NCI-H146 treated with DMSO at 0.1 percent for 48 hours (cell line): ENCODE results near the gene RAB1B.
A peak's percentile ranks its signal among the peaks of the same experiment; 100 is the strongest.

Experiments
- DNase-seq: peaks from one replicate; lab custom pipeline; 2025; ENCODE audit not compliant: unreplicated experiment; lab: John Stamatoyannopoulos, UW

RAB1B gene

DNA sequence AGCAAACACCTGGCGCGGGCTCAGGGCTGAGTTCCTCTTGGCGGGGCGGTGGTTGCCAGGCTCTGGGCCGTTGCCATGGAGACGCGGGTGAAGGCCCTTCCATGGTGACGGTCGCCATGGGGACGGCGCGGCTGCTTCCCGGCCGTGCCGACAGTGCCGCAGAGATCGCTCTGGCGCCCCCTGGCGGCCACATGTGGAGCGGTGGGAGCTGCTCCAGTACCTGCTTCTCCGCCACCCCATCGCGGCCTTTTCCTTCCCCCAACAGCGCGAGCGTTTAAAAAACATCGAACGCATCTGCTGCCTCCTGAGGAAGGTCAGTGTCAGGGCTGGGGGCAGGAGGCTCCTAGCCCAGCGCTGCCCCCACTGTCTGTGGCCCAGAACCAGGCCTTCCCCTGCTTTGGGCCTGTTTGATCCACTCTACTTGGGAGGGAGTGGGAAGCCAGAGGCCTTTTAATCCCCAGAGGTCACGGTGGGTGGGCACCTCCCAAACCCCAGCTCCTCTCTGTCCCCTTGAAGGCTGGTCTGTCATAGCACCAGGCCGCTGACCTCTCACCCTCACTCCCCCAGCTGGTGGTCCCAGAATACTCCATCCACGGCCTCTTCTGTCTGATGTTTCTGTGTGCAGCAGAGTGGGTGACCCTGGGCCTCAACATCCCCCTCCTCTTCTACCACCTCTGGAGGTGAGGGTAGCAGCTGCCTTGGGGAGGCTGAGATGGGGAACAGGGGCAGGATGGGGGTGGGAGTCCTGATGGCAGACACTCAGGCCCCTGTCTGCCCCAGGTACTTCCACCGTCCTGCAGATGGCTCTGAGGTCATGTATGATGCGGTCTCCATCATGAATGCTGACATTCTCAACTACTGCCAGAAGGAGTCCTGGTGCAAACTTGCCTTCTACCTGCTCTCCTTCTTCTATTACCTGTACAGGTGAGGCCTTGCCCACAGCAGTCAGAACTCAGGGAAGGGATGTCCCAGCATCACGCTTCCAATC, 14.3 kb downstream of the RAB1B start:
- peak; percentile 91 for DNase-seq

DNA sequence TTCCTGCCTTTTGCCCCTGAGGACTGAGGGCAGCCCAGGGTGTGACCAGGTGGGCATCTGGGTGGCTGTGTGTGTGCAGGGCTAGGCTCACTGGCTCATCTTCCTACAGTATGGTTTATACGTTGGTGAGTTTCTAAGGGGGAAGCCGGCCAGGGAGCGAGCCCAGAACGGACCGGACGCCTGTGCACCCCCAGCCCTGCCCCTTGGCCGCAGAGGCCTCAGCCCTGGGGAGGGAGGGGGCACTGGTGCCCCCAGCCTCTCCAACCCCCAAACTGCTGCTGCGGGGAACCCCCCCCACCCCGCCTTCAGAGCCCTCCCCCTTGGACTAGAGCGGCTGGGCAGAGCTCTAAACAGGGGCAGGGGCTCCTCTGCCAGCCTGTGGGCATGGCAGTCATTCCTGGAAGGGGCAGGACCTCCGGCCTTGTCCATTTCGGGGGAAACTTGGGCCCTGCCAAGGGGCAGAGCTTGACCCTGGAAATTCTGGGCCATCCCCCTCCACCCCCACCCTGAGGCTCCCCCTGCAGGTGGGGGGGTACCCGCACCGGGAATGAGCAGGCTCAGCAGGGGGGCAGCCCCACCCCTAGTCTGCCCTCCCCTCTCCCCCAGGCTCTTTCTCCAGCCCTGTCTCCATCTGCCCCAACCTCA, 15.1 kb downstream of the RAB1B start:
- no peak for DNase-seq

DNA sequence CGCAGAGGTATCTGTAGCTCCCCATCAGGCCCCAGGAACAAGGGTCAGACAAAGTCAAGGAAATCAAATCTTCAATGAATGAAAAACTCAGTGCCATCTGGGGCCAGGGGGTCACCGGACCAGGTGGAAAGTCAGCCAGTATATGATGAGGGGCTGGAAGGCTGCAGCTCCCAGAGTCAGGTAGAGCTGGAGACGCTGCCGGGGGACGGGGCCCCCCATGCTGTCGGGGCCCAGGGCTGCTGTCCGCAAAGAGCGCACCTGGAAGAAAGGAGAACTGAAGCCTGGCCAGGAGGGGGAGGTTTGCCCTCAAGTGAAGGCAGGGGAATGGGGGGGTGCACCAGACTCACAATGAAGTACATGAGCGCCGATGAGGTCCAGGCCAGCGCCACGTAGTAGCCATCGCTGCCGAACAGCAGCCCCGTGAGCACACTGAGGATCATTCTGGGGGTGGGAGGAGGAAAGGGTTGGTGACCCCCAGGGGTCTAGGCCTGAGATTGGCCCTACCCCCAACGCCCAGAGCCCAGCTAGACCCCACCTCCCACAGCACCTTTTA, 16.2 kb downstream of the RAB1B start:
- no peak for DNase-seq

DNA sequence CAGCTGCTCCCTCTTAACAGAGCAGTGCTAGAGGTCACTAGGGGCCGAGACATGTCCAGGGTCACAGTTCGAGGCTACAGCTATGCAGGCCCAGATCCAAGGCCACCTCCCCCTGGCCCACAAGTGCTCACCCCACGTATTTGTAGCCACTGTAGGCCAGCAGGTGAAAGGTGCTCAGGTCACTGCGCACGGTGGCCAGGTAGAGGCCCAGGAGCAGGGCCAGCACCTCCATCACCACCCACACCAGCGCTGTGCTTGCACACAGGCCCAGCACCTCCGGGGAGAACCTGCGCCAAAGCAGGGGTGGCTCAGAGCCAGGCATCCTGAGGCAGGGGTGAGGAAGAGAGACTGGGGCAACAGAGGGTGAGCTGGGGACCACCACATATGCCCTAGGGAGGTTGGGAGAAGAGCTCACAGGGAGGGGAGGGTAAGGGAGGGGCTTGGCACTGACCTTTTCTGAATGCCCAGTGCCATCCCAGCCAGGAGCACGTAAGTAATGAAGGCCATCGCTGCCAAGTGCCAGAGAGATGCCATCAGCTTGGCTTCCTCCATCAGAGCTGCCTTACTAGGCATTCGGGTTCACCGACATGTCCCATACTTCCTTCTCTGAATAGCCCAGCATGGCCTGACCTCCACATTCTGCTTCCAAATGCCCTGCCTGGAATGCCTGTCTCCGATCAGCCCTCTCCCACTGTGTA, 17.0 kb downstream of the RAB1B start:
- DNase-seq: no peak

DNA sequence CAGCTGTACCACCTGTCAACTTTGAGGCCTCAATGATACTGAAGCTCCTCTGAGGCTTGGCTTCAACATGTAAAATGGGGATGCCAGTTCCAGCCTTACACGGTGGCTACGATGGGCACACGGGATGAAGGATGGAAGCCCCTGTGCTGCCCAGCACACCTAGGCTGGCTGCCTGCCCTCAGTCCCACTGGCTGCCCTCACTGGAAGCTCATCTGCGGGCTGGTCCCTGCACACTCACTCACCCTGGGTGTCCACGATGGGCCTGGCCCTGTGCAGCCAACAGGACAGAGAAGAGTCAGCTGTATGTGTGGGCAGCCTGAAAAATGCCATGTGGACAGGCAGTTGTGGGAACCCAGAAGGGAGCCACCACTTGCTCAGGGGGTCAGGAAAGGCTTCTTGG, 18.3 kb downstream of the RAB1B start:
- DNase-seq: no peak

DNA sequence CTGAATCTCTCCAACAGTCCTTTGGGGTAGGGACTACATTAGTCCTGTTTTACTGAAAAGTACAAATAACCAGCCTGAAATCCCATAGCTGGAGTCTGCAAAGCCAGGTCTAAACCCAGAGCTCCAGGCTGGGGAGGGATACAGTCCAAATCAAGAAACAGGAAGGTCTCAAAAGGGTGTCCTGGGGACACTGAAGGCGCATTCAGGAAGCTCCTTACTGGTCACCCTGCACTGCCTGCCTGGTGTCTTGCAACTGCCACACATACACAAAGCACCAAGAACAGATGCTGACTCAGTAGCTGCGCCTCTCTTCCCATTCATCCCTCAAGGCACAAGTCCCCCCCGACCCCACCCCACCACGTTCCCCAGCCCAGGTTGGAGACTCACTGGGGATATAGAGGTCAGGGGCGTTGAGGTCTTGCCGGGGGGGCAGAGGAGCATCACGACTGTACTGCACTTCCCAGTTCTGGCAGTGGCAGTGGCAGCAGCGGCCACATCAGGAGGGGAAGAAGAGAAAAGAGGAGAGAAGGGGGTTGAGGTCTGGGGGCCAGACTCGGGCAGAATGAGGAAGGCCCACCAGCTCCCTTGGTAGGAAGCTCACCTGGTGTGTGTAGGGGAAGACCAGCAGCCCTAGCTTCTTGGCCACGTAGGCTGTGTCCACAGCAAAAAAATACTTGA, 18.9 kb downstream of the RAB1B start:
- no peak for DNase-seq

DNA sequence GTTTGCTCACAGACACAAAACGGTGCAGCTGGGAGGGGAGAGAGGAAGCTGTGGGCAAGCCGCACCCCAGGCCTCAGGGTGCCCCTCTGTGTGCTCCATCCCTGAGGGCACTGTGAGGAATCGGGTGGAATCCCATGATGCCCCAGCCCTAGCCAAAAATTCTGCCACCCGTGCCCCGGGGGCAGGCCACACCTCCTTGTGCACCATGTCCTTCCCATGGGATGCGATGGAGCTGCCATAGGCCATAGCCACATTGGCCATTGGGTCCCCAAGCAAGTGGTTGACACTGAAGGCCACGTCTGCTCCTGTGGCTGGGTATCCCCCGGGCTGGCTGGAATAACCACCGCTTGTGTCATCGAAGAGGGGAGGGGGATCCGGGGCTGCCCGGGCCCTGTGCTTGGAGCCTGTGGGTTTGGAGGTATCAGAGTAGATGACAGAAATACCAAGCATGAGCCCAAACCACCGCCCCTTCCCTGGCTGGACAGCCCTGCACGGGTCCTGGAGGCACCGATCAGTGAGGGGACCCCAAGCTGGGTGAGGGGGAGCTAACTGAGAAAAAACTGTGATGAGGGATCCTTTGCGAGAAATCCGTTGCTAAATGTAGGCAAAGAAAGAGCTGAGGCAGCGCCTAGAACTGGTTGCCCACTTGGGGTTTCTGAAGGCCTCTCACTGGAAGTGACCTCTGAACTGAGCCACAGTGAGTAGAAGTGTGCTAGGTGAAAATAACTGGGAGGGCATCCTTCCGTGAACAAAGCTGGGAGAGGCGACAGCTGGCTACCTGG, 19.6 kb downstream of the RAB1B start:
- no peak for DNase-seq

DNA sequence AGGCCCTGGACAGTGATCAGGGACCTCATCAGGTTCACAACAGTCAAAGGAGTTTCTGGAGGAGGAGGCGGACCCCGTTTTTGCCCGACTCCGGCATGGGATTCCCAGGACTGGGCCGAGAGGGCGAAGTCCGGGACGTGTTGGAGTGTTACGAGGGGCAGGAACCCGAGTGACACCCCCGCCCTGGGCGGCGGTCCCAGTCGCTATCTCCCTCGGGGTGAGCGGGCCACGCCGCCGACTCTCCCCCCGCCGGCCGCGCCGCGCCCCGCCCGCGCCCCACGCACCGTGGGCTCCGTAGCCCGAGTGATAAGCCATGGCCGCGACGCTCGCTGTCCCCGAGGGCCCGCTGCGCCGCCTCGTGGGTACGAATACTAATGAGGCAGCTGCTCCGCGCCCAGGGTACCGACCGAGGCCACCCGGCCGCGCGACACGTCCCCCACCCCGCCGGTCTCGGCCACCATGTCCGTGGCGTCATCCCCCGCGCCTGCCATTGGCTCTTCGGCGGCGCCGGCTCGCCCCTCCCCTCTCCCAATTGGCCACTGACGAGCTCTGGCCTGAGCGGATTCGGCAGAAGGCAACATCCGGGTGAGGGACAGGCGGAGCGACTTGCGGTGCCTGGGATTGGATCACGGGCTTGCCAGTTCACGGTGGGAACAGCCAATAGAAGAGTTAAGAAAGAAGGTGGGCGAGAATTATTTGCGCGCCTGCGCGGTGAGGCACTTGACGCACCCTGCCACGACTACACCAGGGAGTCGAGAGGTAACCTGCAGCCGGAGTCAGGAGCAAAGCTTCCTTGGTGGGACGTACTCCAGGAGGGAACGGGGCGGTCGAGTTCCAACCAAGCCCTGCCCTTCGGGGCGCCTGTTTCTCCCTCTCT, 20.5 kb downstream of the RAB1B start, which contains the start of gene YIF1A:
Gene YIF1A (minus strand): TSS at position 473 of the 877 bp plus-strand sequence. CDS start 158 bp downstream, at position 315.
- peak; percentile 97 for DNase-seq

DNA sequence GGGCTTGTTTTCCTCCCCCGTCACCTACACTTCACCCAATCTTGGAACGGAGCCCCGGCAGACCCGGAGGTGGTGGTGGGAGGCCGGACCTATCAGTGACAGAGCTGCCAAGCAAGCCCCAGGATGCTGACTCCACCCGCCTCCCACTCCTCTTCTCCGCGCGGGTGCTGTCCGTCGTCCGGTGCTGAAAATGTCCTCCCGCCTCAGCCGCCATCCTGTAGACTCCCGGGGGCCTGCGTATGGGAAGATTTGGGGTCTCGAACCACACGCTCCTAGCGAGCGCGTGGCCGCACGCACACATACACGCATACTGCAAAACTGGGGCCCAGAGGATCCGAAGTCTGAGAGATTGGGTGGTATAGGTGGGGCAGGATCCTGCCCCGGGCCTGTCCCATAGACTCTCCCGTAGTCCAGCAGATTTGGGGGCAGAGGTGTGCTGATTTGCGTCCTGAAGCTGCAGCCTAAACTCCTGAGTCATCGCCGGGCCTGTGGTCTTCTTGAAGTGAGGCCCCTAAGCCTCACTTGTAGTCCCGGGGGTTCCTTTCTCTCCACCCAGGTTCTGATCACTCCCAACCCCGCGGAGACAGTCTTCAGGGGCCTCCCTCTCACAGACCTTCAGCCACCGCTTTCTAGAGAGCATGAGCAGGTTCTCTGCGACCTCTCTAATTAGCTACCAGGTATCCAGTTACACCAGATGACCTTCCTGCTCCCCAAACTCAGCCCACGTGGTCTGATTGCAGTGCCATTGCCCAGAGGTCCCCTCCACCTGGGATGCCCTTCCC, 21.3 kb downstream of the RAB1B start:
- no peak for DNase-seq

DNA sequence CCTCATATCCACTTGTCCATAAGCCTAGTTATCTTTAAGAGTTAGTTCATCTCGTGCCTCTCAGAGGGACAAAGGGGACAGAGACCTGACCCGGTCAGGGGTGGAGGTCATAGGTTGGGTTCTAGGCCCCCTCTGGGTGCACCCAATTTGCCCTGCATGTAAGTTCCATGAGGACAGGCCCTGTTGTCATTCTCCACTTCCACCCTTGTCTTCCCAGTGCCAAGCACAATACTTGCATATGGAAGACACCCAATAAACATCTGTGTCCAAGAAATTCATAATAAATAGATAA, 21.8 kb downstream of the RAB1B start:
- no peak for DNase-seq

DNA sequence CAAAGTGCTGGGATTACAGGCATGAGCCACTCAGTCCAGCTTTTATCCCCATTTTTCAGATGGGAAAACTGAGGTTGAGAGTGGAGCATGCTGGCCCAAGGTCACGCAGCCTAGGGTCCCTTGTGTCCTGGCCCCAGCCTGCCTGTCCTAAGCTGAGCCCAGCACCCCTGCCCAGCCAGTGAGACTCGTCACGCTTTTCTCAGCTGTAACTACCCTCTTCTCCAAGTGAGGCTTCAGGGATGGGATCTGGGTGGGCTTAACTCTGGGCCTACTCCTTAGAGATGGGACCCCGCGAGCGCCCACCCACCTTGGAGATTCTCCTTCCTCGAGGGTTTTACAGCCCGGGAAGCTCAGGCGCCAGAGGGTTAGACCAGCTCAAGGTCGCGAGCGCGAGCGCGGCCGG, 22.9 kb downstream of the RAB1B start:
- no peak for DNase-seq

DNA sequence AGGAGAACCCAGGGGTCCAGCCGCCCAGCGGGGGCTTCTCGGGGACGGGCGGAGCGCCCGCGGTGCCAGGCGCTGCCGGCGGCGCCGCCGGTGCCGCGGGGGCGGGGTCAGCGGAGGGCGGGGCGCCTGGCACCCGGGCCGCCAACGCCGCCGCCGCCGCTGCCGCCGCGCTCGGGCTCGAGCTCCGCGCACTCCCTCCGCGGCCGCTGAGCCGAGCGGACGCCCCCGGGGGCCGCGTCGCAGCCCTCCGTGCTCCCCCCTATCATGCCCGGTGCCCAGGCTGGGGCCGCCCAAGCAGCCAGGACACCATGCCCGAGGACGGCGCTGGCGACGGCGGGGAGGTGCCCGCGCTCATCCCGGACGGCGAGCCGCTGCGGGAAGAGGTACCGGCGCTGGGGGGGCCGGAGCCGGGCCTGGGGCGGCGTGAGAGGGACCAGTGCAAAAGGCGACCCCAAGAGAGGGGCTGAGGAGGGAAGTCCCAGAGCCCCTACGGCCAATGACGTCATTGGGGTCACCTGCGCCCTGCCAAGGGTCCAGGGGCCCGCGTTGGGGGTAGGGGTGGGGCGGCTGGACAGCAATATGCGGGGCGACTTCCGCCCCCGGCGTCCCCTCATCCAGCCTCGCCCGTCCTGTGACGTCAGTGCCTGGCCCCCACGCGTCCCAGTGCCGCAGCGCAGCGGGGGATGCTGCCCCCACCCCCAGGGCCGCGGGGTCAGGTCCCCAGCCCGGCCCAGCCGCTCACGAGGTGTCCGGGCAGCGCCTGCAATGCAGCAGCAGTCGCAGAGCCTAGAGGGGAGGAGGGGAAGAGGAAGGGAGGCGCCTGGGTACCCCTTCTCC, 23.5 kb downstream of the RAB1B start, which contains the start of gene TMEM151A:
Gene TMEM151A (plus strand): TSS at position 189 of the 837 bp plus-strand sequence. CDS start 120 bp downstream, at position 309.
- DNase-seq: no peak

DNA sequence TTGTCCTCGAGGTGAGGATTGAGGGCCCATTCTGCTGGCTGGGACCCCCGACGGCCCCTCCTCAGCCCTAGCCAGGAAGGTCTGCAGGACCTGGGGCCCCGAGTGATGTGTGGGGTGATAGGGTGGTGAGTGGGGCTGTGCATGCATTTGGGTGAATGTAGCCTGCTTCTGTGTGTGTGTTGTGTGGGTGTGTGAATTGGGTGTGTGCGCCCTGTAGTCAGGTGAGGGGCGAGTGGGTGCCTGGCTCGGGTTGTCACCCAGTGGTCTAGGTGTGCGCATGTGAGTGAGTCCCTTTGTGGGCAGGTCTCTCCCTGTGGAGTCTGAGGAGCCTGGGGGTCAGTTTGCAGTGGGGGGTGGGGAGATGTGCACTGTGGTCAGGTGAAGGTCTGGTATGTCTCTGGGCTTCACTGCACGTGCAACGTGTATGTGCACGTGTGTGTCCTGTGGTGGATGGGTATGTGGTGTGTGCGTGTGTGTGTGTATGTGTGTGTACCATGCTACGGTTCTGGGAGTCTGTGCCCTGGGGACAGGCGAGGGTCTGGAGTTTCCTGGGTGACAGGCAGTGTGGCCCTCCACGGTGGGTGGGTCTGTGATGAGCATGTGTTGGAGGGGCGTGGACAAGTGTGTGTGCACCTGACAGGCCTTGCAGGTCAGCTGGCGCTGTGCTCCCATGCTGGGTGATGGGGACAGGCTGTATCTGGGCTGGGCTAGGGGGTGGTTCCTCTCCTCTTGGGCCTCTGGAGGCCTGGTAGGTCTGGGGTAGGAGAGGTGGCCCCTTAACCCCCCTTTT, 24.3 kb downstream of the RAB1B start:
- DNase-seq: no peak

DNA sequence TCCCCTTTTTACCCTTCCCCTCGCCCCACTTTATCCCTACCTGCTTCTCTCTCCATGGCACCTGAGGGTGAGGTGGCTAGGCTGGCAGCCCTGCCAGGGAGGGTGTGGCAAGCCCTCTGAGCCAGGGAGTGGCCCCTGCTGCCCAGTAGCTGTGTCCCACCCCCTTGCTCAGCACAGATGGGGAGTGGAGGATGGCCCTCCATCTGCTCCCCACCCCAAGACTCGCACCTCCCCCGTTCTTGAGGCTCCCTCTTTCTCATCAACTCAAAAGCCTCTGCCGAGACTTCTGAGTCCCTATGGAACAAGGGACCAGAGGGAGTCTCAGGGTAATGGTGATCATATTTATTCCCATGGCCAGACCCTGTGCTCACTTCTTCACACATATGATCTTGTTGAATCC, 24.9 kb downstream of the RAB1B start:
- DNase-seq: no peak

DNA sequence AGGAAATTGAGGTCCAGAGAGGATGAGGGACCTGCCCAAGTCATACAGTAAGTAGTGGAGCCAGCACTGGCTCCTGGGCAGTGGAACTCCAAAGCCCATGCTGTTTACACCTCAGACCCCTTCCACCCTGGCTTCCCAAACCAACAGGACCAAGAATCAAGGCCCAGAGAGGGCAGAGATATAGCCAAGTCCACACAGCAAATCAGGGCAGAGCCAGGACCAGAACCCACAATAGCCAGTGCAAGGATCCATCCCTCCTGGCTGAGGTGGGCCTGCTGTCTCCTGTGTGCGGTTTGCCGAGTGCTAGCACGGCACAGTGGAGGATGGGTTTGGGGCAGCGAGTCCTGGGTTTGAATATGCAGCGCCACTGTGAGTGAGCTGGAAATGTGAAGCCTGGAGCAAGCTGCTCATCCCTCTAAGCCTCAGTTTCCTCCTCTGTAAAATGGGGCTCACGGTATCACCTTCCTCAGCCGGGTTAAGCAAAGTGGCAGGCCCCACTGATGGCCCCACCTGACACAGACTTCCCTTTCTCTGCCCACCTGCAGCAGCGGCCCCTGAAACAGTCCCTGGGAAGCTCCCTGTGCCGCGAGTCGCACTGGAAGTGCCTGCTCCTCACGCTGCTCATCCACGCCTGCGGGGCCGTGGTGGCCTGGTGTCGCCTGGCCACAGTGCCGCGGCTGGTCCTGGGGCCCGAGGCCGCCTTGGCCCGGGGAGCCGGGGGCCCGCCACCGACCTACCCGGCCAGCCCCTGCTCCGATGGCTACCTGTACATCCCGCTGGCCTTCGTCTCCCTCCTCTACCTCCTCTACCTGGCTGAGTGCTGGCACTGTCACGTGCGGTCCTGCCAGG, 25.6 kb downstream of the RAB1B start:
- no peak for DNase-seq
